ENCODE measurements around the gene CDK5RAP3.
A peak's percentile ranks its signal among the peaks of the same experiment; 100 is the strongest.
"Not testable (repeated sequence)": the region's sequence is repeated elsewhere in the genome, so short reads cannot be mapped to it uniquely, and the experiment has no call there.

The CDK5RAP3 gene

GRCh38 chr17:48013876-48014594 is 43.1 kb downstream of the CDK5RAP3 start:
- DNase-seq (ENCODE audit: insufficient read length, low spot score) = no peak
- TF ChIP-seq POLR2A (IDR thresholded peaks at IDR 0.05; ENCODE audit: low read depth, low read length) (no peak), POLR2AphosphoS5 (IDR thresholded peaks at IDR 0.05; ENCODE audit: low read depth, low read length) (no peak), SPI1 (IDR thresholded peaks at IDR 0.05; ENCODE audit: low read depth, low read length) (no peak), POU2F2 (IDR thresholded peaks at IDR 0.05; ENCODE audit: low read depth, low read length) (no peak), TAF1 (IDR thresholded peaks at IDR 0.05; ENCODE audit: low read depth, low read length) (no peak), PAX5 (IDR thresholded peaks at IDR 0.05; ENCODE audit: insufficient read depth, low read length, severe bottlenecking) (no peak)
- FAIRE-seq = no peak

GRCh38 chr17:48014595-48015111 is 43.7 kb downstream of the CDK5RAP3 start:
- DNase-seq (ENCODE audit: insufficient read length, low spot score) = no peak
- TF ChIP-seq POU2F2 (IDR thresholded peaks at IDR 0.05; ENCODE audit: low read depth, low read length) (no peak), PAX5 (IDR thresholded peaks at IDR 0.05; ENCODE audit: insufficient read depth, low read length, severe bottlenecking) (no peak), TAF1 (IDR thresholded peaks at IDR 0.05; ENCODE audit: low read depth, low read length) (no peak), POLR2AphosphoS5 (IDR thresholded peaks at IDR 0.05; ENCODE audit: low read depth, low read length) (no peak), POLR2A (IDR thresholded peaks at IDR 0.05; ENCODE audit: low read depth, low read length) (no peak)
- no peak for FAIRE-seq

DNA sequence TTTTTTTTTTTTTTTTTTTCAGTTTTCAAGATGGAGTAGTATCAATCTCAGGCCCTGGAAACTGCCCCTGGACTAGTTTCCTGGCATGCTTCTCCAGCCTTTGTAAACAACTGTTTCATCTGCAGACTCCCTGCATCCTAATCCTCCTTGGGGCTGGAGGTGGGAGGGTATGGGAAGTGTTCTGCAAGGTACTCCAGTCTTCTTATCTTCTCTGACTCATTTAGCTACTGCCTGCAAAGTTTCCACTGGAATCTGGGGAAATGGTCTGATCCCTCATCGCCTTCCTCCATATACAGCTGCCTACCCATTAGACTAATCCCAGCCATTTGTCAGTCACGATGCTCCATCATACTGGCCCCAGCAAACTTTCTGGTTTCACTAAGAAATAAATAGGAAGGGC is 45.2 kb downstream of the CDK5RAP3 start:
- FAIRE-seq = no peak
- TF ChIP-seq POLR2AphosphoS5 (IDR thresholded peaks at IDR 0.05; ENCODE audit: low read depth, low read length) (no peak), PAX5 (IDR thresholded peaks at IDR 0.05; ENCODE audit: insufficient read depth, low read length, severe bottlenecking) (no peak)
- DNase-seq (ENCODE audit: insufficient read length, low spot score) = no peak

DNA sequence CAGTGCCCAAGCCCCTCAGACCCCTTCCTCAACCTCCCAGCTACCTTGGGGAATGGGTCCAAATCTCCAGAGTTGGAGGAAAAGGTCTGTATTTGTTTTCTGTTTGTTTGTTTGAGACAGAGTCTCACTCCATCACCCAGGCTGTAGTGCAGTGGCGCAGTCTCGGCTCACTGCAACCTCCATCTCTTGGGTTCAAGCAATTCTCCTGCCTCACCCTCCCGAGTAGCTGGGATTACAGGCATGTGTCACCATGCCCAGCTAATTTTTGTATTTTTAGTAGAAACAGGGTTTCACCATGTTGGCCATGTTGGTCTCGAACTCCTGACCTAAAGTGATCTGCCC is 46.9 kb downstream of the CDK5RAP3 start:
- not testable (repeated sequence) for FAIRE-seq; DNase-seq (ENCODE audit: insufficient read length, low spot score)

GRCh38 chr17:48021934-48022333 is 51.0 kb downstream of the CDK5RAP3 start:
- DNase-seq (ENCODE audit: insufficient read length, low spot score) (no peak), FAIRE-seq (no peak)
- no peak for TF ChIP-seq POLR2AphosphoS5 (IDR thresholded peaks at IDR 0.05; ENCODE audit: low read depth, low read length)
- no peak for TF ChIP-seq POLR2A (IDR thresholded peaks at IDR 0.05; ENCODE audit: low read depth, low read length)
- no peak for TF ChIP-seq POU2F2 (IDR thresholded peaks at IDR 0.05; ENCODE audit: low read depth, low read length)
- no peak for TF ChIP-seq TAF1 (IDR thresholded peaks at IDR 0.05; ENCODE audit: low read depth, low read length)
- no peak for TF ChIP-seq SPI1 (IDR thresholded peaks at IDR 0.05; ENCODE audit: low read depth, low read length)
- TF ChIP-seq PAX5 (IDR thresholded peaks at IDR 0.05; ENCODE audit: insufficient read depth, low read length, severe bottlenecking) = no peak

DNA sequence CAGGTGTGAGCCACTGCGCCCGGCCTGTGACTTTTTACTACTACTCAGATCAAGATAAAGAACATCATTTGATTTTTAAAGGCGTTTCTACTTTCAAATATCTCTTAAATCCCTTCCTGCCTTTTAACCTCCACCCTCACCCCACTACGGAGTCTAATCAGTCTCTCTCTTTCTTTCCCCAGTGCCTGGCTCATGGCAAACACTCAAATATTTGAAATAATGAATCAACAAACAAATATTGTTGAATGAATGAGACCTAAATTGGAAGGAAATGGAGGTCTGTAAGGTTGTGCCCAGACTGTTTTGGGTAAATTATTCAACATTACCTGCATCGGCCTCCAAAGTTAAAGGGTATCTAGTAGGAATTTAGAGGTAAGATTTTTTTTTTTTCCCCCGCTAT is 52.0 kb downstream of the CDK5RAP3 start:
- TF ChIP-seq SPI1 (IDR thresholded peaks at IDR 0.05; ENCODE audit: low read depth, low read length) = no peak
- no peak for TF ChIP-seq POU2F2 (IDR thresholded peaks at IDR 0.05; ENCODE audit: low read depth, low read length)
- TF ChIP-seq PAX5 (IDR thresholded peaks at IDR 0.05; ENCODE audit: insufficient read depth, low read length, severe bottlenecking) = no peak
- FAIRE-seq (no peak), DNase-seq (ENCODE audit: insufficient read length, low spot score) (no peak)

DNA sequence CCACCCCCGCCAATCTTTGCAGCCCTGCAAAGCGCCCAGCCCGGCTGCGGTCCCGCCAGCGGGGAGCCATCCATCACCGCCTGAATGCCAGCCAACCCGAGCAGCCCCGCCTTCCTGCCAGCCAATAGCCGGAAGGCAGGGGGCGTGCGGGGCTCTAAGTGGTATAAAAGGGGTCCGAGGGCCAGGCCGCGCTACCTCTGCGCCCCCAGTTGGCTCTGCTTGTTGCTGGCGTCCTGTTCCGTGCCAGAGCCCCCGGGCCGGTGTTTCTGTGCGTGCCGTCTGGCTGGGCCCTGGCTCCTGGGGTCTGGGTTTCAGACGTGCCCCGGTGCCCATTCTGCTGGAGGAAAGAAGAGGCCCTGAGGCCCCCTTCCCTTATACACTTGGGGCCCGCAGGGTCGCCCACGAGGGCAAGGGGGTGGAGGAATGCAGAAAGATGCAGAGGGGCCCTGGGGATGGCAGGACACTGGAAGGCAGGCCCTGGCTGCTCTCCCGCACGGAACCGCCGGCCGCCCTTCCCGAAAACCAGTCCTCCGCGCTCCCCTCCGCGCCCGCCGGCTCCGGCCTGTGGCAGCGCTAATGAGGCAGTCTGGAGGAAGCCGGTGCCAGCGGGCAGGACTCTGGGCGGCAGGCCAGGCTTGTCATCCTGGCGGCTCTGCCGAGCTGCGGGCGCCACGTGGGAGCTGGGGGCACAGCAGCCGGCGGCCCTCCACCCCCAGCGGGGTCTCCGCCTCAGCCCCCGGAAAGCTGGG is 52.7 kb downstream of the CDK5RAP3 start:
- no peak for FAIRE-seq
- DNase-seq (ENCODE audit: insufficient read length, low spot score) = no peak
- TF ChIP-seq SPI1 (IDR thresholded peaks at IDR 0.05; ENCODE audit: low read depth, low read length) (no peak), PAX5 (IDR thresholded peaks at IDR 0.05; ENCODE audit: insufficient read depth, low read length, severe bottlenecking) (no peak), POU2F2 (IDR thresholded peaks at IDR 0.05; ENCODE audit: low read depth, low read length) (no peak), TAF1 (IDR thresholded peaks at IDR 0.05; ENCODE audit: low read depth, low read length) (no peak), POLR2AphosphoS5 (IDR thresholded peaks at IDR 0.05; ENCODE audit: low read depth, low read length) (no peak), POLR2A (IDR thresholded peaks at IDR 0.05; ENCODE audit: low read depth, low read length) (no peak)

GRCh38 chr17:48024149-48025039 is 53.5 kb downstream of the CDK5RAP3 start:
- no peak for TF ChIP-seq TAF1 (IDR thresholded peaks at IDR 0.05; ENCODE audit: low read depth, low read length)
- no peak for TF ChIP-seq POLR2AphosphoS5 (IDR thresholded peaks at IDR 0.05; ENCODE audit: low read depth, low read length)
- no peak for TF ChIP-seq POLR2A (IDR thresholded peaks at IDR 0.05; ENCODE audit: low read depth, low read length)
- no peak for TF ChIP-seq PAX5 (IDR thresholded peaks at IDR 0.05; ENCODE audit: insufficient read depth, low read length, severe bottlenecking)
- DNase-seq (ENCODE audit: insufficient read length, low spot score) (no peak), FAIRE-seq (no peak)

- DNase-seq (ENCODE audit: insufficient read length, low spot score) = peak; percentile 90
- FAIRE-seq = peak; percentile 96
- peak; percentile 15 for TF ChIP-seq PAX5 (IDR thresholded peaks at IDR 0.05; ENCODE audit: insufficient read depth, low read length, severe bottlenecking)
- peak; percentile 45; the same call in 1 of the 2 replicates for TF ChIP-seq POU2F2 (IDR thresholded peaks at IDR 0.05; ENCODE audit: low read depth, low read length)
- no peak for TF ChIP-seq SPI1 (IDR thresholded peaks at IDR 0.05; ENCODE audit: low read depth, low read length)
These were observed 54.4 kb downstream of the CDK5RAP3 start for GRCh38 chr17:48025040-48025903.

Data from GM12891 (cell line).